Tibial artery (tissue), 4 donors: ENCODE data around the gene GNG7.
"Not testable (repeated sequence)": the region's sequence is repeated elsewhere in the genome, so short reads cannot be mapped to it uniquely, and the experiment has no call there.

Experiments
- DNase-seq, 2 donors: peaks; one replicate each; pipeline ENCODE4 v3.0.0-alpha.2; 2019
- H3K27ac ChIP-seq, 2 donors: fragments of 200-600 bp; sonication (generic) in 1 of 2; 1 replicate in 1 of 2; 2 replicates in 1 of 2; pipeline ENCODE4 v1.5.1; 2018 to 2019; ENCODE audit warnings: mild to moderate bottlenecking in 1 of 2
- H3K27me3 ChIP-seq, 2 donors: fragments of 200-600 bp; sonication (generic) in 1 of 2; one replicate each; pipeline versions ENCODE4 v1.5.1 to v1.6.0; 2016 to 2019
- H3K36me3 ChIP-seq, 3 donors: fragments of 200-600 bp; sonication (generic) in 2 of 3; one replicate each; pipeline ENCODE4 v1.5.1; 2016 to 2019; ENCODE audit warnings: mild to moderate bottlenecking in 2 of 3
- H3K4me1 ChIP-seq, 4 donors: fragments of 200-600 bp; sonication (generic) in 2 of 4; 1 replicate in 3 of 4; 2 replicates in 1 of 4; pipeline ENCODE4 v1.5.1; 2016 to 2019
- H3K4me3 ChIP-seq, 2 donors: fragments of 200-600 bp; sonication (generic) in 1 of 2; 1 replicate in 1 of 2; 2 replicates in 1 of 2; pipeline ENCODE4 v1.5.1; 2018 to 2019; ENCODE audit warnings: mild to moderate bottlenecking in 2 of 2
- H3K9me3 ChIP-seq, 3 donors: fragments of 200-600 bp; sonication (generic) in 1 of 3; one replicate each; pipeline ENCODE4 v1.5.1; 2016 to 2019
- intact Hi-C: fragments of 100-400 bp; cut with DNase I; formaldehyde crosslinking; loops from one replicate; pipeline ENCODE4 v1.15.0; 2023; ENCODE audit warnings: low total_unique reads
- TF ChIP-seq, protein P1 (sequence below), 2 experiments: fragments of 200-600 bp in 1 of 2; fragments of 450-650 bp in 1 of 2; IDR thresholded peaks; one replicate each; pipeline ENCODE4 v1.5.1; 2017 to 2019; ENCODE audit warnings: antibody characterized with exemption in 2 of 2, mild to moderate bottlenecking in 1 of 2, moderate library complexity in 1 of 2

The GNG7 gene

DNA sequence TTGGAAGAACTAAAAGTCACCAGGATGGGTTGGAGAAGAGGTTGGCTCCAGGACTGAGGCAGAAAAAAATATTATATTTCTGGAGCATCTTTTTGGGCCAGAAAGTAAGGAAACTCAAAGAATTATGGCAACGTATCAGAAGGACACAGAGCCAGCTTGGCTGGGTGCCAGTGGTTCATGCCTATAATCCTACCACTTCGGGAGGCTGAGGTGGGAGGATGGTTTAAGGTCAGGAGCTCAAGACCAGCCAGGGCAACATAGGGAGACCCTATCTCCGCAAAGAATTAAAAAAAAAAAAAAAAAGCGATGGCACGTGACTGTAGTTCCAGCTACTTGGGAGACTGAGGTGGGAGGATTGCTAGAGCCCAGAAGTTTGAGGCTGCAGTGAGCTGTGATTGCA lies 118.5 kb downstream of the GNG7 start:
- Histone ChIP-seq H3K27me3 (no peaks in the 10 kb centered on the region), H3K9me3 (peaks cover 0 to 10% (median 0%) of the 10 kb centered on the region in 3 donors), H3K27ac (no peak overlapping the region), H3K4me1 (peaks cover 0 to 36% (median 26%) of the 10 kb centered on the region in 4 donors), H3K36me3 (no peaks in the 10 kb centered on the region), H3K4me3 (no peak overlapping the region)
- intact Hi-C loops, result no loop called here
- TF ChIP-seq, protein P1, sequence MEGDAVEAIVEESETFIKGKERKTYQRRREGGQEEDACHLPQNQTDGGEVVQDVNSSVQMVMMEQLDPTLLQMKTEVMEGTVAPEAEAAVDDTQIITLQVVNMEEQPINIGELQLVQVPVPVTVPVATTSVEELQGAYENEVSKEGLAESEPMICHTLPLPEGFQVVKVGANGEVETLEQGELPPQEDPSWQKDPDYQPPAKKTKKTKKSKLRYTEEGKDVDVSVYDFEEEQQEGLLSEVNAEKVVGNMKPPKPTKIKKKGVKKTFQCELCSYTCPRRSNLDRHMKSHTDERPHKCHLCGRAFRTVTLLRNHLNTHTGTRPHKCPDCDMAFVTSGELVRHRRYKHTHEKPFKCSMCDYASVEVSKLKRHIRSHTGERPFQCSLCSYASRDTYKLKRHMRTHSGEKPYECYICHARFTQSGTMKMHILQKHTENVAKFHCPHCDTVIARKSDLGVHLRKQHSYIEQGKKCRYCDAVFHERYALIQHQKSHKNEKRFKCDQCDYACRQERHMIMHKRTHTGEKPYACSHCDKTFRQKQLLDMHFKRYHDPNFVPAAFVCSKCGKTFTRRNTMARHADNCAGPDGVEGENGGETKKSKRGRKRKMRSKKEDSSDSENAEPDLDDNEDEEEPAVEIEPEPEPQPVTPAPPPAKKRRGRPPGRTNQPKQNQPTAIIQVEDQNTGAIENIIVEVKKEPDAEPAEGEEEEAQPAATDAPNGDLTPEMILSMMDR (IDR thresholded peaks at IDR 0.05), result no peak
- DNase-seq, result peak in 1 of 2 donors; percentile 39

DNA sequence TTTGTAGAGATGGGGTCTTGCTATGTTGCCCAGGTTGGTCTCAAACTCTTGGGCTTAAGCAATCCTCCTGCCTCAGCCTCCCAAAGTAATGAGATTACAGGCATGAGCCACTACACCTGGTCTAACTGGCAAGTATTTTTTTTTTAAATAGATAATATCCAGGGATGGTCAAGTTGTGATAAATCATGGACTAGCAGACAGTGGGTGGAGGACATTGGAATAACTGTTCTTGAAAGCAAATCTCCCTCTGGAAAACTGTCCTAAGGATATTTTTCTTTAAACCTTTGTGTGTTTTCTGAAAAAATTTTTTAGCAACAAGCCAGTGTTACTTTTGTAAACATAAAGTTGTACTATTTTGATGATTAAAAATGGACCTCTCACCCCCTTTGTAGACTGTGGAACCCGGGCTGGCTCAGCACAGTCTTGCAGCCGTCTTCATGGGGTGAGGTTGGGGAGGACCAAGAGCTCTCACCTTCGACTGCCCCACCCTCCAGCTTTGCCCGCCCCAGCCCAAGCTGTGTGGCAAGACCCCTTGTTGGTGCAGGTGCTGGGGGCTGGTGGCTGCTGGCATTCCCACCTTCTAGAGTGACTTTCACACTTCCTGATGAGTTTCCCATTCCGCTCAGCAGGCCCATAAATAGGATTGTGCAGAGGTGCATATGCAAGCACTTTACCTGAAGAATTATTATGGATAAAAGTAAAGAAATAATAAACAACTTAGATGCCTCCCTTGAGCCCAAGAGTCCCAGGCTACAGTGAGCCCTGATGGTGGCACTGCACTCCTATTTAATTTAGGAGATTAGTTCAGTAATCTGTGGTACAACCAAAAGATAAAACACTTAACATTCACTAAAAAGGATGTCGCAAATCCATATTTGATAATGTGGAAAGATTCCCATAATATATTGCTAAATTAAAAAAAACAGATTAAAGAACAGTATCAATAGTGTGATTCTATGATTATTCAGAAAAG lies 119.2 kb downstream of the GNG7 start:
- no peak overlapping the region for H3K27ac ChIP-seq
- peaks cover 0 to 36% (median 26%) of the 10 kb centered on the region in 4 donors for H3K4me1 ChIP-seq
- H3K36me3 ChIP-seq, result no peaks in the 10 kb centered on the region
- H3K4me3 ChIP-seq, result no peak overlapping the region
- peak in 1 of 2 donors; percentile 44 for DNase-seq
- TF ChIP-seq, protein P1 (IDR thresholded peaks at IDR 0.05), result no peak
- intact Hi-C loops, result no loop called here
- H3K27me3 ChIP-seq, result no peaks in the 10 kb centered on the region
- H3K9me3 ChIP-seq, result peaks cover 0 to 10% (median 0%) of the 10 kb centered on the region in 3 donors

DNA sequence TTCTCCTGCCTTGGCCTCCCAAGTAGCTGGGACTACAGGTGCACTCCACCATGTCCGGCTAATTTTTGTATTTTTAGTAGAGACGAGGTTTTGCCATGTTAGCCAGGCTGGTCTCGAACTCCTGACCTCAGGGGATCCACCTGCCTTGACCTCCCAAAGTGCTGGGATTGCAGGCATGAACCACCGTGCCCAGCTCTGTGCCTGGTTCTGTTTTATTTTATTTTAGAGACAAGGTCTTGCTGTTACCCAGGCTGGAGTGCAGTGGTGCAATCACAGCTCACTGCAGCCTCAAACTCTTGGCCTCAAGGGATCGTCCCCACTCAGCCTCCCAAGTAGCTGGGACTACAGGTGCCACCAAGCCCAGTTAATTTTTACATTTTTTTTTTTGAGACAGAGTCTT lies 122.1 kb downstream of the GNG7 start:
- H3K27me3 ChIP-seq, H3K36me3 ChIP-seq, H3K4me3 ChIP-seq, intact Hi-C loops: not testable (repeated sequence)
- peak overlapping the region in 1 of 2 donors; percentile 91 for H3K27ac ChIP-seq
- peak in 1 of 2 donors; percentile 53 for DNase-seq
- peaks cover 3 to 50% (median 42%) of the 10 kb centered on the region in 4 donors for H3K4me1 ChIP-seq
- H3K9me3 ChIP-seq, result peaks cover 0 to 10% (median 0%) of the 10 kb centered on the region in 3 donors

DNA sequence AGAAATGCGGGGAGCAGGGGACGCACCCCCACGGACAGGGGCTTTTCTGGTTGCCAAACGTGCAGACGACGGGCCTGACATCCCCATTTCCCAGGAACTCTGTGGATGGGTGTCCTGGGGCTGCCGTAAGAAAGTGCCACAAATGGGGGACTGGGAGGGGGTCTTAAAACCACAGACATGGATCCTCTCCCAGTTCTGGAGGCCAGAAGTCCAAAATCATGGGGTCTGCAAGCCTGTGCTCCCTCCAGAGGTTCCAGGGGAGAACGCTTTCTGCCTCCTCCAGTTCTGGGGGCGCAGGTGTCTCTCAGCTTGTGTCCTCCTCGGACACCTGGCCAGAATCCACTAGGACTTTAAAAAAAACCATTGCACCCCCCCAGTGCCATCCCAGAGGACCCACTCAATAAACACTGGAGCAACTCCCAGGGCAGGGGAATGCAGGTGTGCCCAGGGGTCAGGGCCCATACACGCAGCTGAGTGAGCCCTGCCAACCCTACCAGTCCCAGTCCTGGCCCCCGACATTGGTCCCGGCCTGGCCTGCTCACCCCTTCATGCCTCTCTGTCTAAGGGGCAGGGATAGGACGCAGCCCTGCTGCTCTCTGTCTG lies 122.7 kb downstream of the GNG7 start:
- peak overlapping the region; percentile 43 to 52 for H3K4me3 ChIP-seq
- peak in 1 of 2 donors; percentile 66 for DNase-seq
- peaks cover 3 to 55% (median 45%) of the 10 kb centered on the region in 4 donors for H3K4me1 ChIP-seq
- TF ChIP-seq, protein P1 (IDR thresholded peaks at IDR 0.05), result peak in 1 of 2 experiments; percentile 1
- no peaks in the 10 kb centered on the region for H3K27me3 ChIP-seq
- H3K9me3 ChIP-seq, result peaks cover 0 to 10% (median 0%) of the 10 kb centered on the region in 3 donors
- peak overlapping the region; percentile 75 to 91 for H3K27ac ChIP-seq
- intact Hi-C loops, result loop anchor here (2.0 to 5.0 kb wide), 2 partner anchors 33 to 105 kb away; no protein-coding TSS in a partner anchor
- H3K36me3 ChIP-seq, result no peaks in the 10 kb centered on the region

DNA sequence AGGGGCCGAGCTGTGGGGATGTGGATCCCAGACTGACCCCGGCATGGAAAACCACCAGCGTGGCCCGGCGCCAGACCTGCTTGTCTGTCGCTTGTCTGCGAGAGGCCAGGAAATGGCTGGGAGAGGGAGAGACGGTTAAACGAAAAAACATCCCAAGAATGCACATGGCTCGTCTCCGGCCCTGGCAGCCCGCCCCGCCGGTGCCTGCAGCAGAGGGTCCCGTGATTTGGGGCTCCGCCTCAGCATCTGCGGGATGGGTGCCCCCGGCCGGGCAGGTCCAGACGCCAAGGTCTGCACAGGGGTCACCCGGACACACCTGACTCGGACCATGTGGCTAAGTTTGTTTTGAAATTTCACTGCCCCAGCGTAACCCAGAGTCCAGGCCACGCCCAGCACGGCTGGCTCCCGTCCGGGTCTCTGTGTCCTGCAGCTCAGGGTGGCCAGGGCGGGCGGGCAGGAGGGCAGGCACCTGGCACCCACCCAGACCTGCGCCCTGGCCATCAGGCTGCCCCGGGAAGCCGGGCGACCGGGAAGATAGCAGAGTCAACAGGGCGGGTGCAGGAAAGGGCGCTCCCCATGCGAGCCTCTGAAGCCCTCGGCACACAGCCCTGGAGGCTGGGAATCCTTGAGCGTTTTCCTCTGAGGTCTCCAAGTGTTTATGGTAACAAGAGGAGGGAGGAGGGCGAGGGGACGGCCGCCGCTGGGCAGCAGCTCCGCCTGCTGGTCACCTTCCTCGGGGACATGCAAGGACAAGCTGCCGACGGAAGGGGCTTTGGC lies 123.4 kb downstream of the GNG7 start:
- intact Hi-C loops, result loop anchor here (2.0 to 5.0 kb wide), 2 partner anchors 33 to 104 kb away; no protein-coding TSS in a partner anchor
- DNase-seq, result peak; percentile 92 to 97
- no peaks in the 10 kb centered on the region for H3K36me3 ChIP-seq
- H3K9me3 ChIP-seq, result peaks cover 0 to 10% (median 0%) of the 10 kb centered on the region in 3 donors
- peak overlapping the region; percentile 75 to 91 for H3K27ac ChIP-seq
- H3K4me3 ChIP-seq, result peak overlapping the region; percentile 43 to 52
- no peaks in the 10 kb centered on the region for H3K27me3 ChIP-seq
- TF ChIP-seq, protein P1 (IDR thresholded peaks at IDR 0.05), result peak; percentile 95 to 96
- H3K4me1 ChIP-seq, result peaks cover 3 to 55% (median 45%) of the 10 kb centered on the region in 4 donors
